Measurements from ENCODE around the gene MSTO1.

DNA sequence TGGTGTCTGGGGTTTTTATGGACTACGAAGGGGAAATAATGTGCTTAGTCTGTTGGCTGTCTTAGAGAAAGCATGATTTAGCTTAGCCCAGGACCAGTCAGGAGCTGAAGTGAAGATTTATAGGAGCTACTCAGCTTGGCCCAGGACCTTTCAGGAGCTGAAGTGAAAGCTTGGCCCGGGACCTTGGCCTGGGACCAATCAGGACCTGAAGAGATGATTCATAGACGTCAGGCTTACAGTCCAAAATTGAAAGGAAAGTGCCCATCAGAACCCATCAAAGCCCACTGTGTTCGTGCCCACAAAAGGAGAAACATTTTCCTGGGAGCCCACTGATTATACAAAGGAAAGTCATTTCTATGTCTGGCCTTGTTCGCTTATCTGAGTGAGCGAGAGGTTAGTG lies 35.6 kb downstream of the MSTO1 start:
- TF ChIP-seq POLR2AphosphoS5 (IDR thresholded peaks at IDR 0.05; ENCODE audit: insufficient read depth in 1 of 2, low read depth in 1 of 2) (no peak), POLR2A (IDR thresholded peaks at IDR 0.05) (no peak)
